Stomach (tissue), 4 donors: ENCODE results near the gene TNFRSF14.

Source experiments
- EP300 ChIP-seq: sonication (generic); formaldehyde crosslinking; IDR thresholded peaks from one replicate; pipeline ENCODE4 v1.6.1; 2017; ENCODE audit warnings: antibody characterized with exemption
- POLR2A ChIP-seq, 4 donors: fragments of 450-650 bp; IDR thresholded peaks; one replicate each; pipeline ENCODE4 v1.6.1; 2016; ENCODE audit warnings: antibody characterized with exemption in 4 of 4, control low read depth in 2 of 4, mild to moderate bottlenecking in 1 of 4, moderate library complexity in 1 of 4
- TF ChIP-seq, protein P1 (sequence below), 7 experiments: fragments of 450-650 bp in 4 of 7; fragments of 200-600 bp in 3 of 7; sonication (generic) in 3 of 7; IDR thresholded peaks; one replicate each; pipeline ENCODE4 v1.5.1; 2016 to 2019; ENCODE audit warnings: antibody characterized with exemption in 7 of 7, control low read depth in 2 of 7, mild to moderate bottlenecking in 1 of 7

DNA sequence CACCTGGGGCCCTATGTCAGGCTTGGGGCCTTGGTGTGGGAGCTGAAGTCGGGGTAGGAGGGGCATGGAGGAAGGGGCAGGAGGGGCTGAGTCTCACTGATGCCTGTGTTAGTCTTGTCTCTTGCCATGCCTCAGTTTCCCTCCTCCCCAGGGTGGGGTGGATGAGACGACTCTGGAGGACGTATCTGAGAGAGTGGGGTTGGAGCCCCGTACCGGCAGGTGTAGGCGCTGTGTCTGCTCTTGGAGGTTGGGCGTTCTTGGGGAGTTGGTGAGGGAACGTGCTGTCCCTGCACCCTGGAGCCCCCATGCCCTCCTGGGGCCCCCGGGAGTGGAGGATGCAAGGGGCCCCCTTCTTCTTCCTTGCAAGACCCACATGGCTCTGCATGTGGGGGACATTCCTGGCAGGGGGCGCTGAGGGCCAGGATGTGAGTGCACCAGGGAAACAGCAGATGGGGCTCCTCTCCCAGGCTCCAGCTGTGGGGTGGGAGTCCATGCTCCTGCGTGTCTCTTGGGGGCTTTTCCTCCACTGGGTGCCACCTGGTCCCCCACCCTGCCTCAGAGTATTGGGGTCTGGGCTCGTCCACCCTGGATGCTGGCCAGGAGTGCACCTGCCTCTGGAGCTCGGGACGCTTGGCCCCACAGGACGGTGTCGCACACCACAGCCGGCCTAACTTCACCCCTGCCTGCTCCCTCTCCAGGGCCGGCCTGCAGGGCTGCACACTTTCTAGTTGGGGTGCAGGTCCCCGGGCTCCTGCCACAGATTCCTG is 1.4 kb upstream of the TNFRSF14 start:
- TF ChIP-seq POLR2A (IDR thresholded peaks at IDR 0.05) (no peak), EP300 (no peak)
- TF ChIP-seq, protein P1, sequence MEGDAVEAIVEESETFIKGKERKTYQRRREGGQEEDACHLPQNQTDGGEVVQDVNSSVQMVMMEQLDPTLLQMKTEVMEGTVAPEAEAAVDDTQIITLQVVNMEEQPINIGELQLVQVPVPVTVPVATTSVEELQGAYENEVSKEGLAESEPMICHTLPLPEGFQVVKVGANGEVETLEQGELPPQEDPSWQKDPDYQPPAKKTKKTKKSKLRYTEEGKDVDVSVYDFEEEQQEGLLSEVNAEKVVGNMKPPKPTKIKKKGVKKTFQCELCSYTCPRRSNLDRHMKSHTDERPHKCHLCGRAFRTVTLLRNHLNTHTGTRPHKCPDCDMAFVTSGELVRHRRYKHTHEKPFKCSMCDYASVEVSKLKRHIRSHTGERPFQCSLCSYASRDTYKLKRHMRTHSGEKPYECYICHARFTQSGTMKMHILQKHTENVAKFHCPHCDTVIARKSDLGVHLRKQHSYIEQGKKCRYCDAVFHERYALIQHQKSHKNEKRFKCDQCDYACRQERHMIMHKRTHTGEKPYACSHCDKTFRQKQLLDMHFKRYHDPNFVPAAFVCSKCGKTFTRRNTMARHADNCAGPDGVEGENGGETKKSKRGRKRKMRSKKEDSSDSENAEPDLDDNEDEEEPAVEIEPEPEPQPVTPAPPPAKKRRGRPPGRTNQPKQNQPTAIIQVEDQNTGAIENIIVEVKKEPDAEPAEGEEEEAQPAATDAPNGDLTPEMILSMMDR (IDR thresholded peaks at IDR 0.05), result peak in 5 of 7 experiments; percentile 17 to 68 (median 46)
